ENCODE results near the gene SH3TC2.

SH3TC2 gene

DNA sequence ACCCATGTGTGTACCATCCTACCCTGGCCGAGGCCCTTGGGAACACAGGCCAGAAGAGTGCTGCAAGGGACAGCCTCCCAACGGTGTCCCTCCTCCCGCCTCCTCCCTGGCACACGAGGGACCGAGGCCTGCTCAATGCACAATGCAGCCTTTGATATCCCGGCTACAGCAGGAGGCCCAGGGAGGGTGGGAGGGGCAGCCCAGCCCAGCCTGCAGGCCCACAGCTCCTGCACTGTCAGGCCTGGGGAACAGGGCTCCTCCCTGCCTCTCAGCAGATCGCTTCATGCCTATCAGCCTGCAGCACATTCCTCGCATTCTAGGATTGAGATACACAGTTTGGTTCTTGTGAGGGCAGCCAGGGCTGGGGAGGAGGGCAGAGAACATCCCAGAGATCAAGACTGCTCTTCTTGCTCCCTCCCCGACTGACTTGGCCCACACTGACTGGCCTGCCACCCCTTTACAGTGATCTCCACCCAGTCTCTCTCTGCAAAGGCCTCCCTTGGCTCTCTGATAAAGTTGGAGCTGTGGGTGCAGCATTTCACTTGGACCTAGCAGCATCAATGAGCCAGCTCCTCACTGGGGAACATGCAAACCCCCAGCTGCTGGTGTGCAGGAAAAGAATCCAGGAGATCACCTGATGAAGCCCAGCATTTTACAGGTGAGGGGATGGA is at the start of gene SH3TC2:
Gene SH3TC2 (minus strand): TSS at position 46 of the 671 bp plus-strand sequence. CDS start 40 bp downstream, at position 6.
- TF ChIP-seq, protein P1, sequence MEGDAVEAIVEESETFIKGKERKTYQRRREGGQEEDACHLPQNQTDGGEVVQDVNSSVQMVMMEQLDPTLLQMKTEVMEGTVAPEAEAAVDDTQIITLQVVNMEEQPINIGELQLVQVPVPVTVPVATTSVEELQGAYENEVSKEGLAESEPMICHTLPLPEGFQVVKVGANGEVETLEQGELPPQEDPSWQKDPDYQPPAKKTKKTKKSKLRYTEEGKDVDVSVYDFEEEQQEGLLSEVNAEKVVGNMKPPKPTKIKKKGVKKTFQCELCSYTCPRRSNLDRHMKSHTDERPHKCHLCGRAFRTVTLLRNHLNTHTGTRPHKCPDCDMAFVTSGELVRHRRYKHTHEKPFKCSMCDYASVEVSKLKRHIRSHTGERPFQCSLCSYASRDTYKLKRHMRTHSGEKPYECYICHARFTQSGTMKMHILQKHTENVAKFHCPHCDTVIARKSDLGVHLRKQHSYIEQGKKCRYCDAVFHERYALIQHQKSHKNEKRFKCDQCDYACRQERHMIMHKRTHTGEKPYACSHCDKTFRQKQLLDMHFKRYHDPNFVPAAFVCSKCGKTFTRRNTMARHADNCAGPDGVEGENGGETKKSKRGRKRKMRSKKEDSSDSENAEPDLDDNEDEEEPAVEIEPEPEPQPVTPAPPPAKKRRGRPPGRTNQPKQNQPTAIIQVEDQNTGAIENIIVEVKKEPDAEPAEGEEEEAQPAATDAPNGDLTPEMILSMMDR (IDR thresholded peaks at IDR 0.05), result no peak

- TF ChIP-seq, protein P1 (IDR thresholded peaks at IDR 0.05), result no peak
Measured at GRCh38 chr5:149110406-149110805, 47.5 kb upstream of the SH3TC2 start.

- TF ChIP-seq, protein P1 (IDR thresholded peaks at IDR 0.05), result no peak
Measured at GRCh38 chr5:149108651-149109280, 45.9 kb upstream of the SH3TC2 start.

GRCh38 chr5:149100331-149100730 is 37.5 kb upstream of the SH3TC2 start:
- TF ChIP-seq, protein P1 (IDR thresholded peaks at IDR 0.05), result no peak

DNA sequence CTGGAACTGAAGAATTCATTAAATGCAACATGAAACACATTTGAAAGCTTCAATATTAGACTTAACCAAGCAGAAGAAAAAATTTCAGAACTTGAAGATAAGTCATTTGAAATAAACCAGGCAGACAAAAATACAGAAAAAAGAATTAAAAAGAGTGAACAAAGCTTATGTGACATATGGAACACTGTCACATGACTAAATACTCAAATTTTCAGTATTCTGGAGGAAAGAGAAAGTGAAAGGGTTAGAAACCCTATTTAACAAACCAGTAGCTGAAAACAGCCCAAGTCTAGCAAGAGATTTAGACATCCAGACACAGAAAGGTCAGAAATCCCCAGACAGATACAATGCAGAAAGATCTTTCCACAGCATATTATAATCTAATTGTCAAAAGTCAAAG is 37.1 kb upstream of the SH3TC2 start:
- TF ChIP-seq, protein P1 (IDR thresholded peaks at IDR 0.05), result no peak

- TF ChIP-seq, protein P1 (IDR thresholded peaks at IDR 0.05), result no peak
Measured at GRCh38 chr5:149094996-149095395, 32.1 kb upstream of the SH3TC2 start.

DNA sequence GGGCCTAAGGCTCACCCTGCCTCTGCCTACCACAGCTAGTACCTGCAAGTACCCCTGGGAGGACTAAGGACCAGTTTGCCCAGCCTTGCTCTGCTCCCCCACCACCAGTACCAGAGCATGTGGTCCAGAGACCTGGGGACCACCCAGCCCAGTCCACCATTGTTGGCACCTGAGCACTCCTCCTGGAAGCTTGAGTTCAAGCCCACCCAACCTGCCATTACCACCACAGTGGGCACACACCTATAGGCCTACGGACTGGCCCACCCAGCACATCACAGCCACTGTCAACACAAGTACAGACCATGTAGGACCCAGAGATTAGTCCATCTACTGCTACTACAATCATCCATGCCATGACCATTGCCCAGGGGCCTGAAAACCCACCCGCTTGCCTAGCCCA is 30.8 kb upstream of the SH3TC2 start:
- TF ChIP-seq, protein P1 (IDR thresholded peaks at IDR 0.05), result no peak
